IgD-negative memory B cell (primary cell): ENCODE data around the gene CD63. TPM values are rescaled to one million over a fixed set of nuclear protein-coding genes. Genes with fewer than 3 reads are reported as not detected.

ENCODE experiments used
- H3K27ac Mint-ChIP-seq, 3 donors: one replicate each; pipeline ENCODE4 v1.8.0; 2020 to 2022; ENCODE audit warnings: mild to moderate bottlenecking in 3 of 3, mixed read lengths in 3 of 3, moderate library complexity in 1 of 3
- H3K27me3 Mint-ChIP-seq: one replicate; pipeline ENCODE4 v1.8.0; 2021; ENCODE audit warnings: mixed read lengths
- H3K36me3 Mint-ChIP-seq: one replicate; pipeline ENCODE4 v1.8.0; 2020; ENCODE audit warnings: mild to moderate bottlenecking, mixed read lengths
- H3K4me1 Mint-ChIP-seq, 3 donors: one replicate each; pipeline ENCODE4 v1.8.0; 2020 to 2022; ENCODE audit warnings: mixed read lengths in 3 of 3, mild to moderate bottlenecking in 1 of 3
- H3K4me3 Mint-ChIP-seq, 4 donors: one replicate each; pipeline ENCODE4 v1.8.0; 2020 to 2022; ENCODE audit warnings: mild to moderate bottlenecking in 4 of 4, mixed read lengths in 4 of 4, moderate library complexity in 3 of 4
- H3K9me3 Mint-ChIP-seq, 3 donors: one replicate each; pipeline ENCODE4 v1.8.0; 2020 to 2021; ENCODE audit warnings: mixed read lengths in 3 of 3, mild to moderate bottlenecking in 1 of 3
- polyA plus RNA-seq: library from polyadenylated mRNA; unstranded; fragments of 300-500 nt; fragmentation: Illumina TruSeq; gene quantifications from one replicate; pipeline ENCODE4 v1.2.3, GENCODE V29; 2021

Gene CD63
- polyA plus RNA-seq, 1 donor from 2014 or later = 171 TPM

DNA sequence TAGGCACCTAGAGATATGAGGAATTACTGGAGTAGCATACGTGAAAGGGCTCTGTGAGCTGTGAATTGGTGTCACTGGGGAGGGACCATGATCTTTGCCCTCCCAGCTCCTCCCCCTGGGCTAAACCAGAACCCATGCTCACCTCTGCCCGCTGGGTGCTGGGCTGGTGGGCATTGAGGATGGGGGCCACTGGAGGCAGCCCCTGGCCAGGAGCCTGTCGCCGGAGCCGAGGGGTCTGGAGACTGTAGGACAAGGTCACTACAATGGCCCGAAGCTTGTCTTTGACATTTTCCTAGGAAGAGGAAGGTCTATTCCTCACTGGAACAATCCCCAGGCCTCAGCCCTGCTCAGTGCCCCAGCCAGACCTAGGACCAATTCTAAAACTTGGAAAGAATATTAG is 32.7 kb downstream of the CD63 start:
- no peaks in the 10 kb centered on the region for H3K9me3 Mint-ChIP-seq
- H3K4me1 Mint-ChIP-seq = no peaks in the 10 kb centered on the region
- no peak overlapping the region for H3K27ac Mint-ChIP-seq
- H3K27me3 Mint-ChIP-seq = peaks cover 2% of the 10 kb centered on the region
- H3K4me3 Mint-ChIP-seq = no peak overlapping the region
- H3K36me3 Mint-ChIP-seq = no peaks in the 10 kb centered on the region

DNA sequence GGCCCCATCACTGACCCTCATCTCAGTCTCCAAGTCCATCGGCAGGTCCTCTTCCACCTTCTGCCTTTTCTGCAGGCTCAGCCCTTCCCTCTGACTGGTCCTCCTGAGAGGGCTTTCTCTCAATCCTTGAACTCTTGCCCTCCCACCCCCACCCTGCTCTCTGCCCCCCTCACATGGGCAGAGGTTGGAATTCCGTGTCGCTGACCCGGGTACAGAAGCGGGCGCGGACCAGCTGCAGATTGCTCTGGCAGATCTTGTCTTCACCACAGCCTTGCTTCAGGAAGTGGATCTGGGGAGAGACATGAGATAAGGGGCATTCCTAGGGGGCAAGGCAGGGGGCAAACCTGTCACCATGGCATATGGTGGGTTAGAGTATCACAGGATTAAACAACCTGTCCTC is 33.5 kb downstream of the CD63 start:
- H3K9me3 Mint-ChIP-seq = no peaks in the 10 kb centered on the region
- no peak overlapping the region for H3K4me3 Mint-ChIP-seq
- H3K4me1 Mint-ChIP-seq = no peaks in the 10 kb centered on the region
- H3K27me3 Mint-ChIP-seq = peaks cover 2% of the 10 kb centered on the region
- H3K36me3 Mint-ChIP-seq = no peaks in the 10 kb centered on the region
- no peak overlapping the region for H3K27ac Mint-ChIP-seq

DNA sequence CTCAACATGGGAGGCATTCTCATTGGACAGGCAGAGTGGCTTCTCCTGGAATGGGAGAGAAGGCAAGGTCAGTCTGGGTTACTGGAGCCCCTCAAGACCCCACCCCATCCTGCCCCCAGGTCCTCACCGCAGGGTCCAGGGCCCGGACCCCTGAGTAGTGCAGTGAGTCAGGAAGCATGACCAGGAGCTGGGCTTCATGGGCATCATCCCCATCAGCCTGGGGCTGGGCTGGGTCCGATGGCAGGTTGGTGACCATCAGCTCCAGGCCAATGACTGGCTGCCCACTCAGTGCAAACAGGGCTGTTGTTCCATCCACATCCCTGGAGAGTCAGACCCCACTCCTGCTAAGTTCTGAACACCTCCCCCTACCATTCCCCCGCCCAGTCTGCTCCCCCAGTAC is 34.2 kb downstream of the CD63 start:
- H3K27me3 Mint-ChIP-seq = no peaks in the 10 kb centered on the region
- H3K4me3 Mint-ChIP-seq = no peak overlapping the region
- no peak overlapping the region for H3K27ac Mint-ChIP-seq
- no peaks in the 10 kb centered on the region for H3K4me1 Mint-ChIP-seq
- no peaks in the 10 kb centered on the region for H3K9me3 Mint-ChIP-seq
- no peaks in the 10 kb centered on the region for H3K36me3 Mint-ChIP-seq

DNA sequence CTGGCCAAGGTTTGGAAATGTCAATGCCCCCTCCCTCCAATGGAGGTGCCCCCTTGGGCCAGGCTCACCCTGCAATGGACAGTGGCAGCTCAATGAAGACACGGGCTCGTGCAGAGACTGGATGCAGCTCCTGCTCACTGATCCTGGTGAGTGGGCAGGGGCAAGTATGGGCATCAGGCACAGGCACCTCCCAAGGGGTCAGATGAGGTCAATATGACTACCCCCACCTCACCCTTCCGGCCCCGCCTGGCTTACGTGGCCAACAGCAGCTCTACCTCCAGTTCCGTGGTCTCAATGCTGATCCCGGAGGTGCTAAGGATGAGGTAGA is 34.7 kb downstream of the CD63 start:
- Mint-ChIP-seq H3K27ac (no peak overlapping the region), H3K9me3 (no peaks in the 10 kb centered on the region), H3K4me3 (no peak overlapping the region), H3K36me3 (no peaks in the 10 kb centered on the region), H3K27me3 (no peaks in the 10 kb centered on the region), H3K4me1 (no peaks in the 10 kb centered on the region)

DNA sequence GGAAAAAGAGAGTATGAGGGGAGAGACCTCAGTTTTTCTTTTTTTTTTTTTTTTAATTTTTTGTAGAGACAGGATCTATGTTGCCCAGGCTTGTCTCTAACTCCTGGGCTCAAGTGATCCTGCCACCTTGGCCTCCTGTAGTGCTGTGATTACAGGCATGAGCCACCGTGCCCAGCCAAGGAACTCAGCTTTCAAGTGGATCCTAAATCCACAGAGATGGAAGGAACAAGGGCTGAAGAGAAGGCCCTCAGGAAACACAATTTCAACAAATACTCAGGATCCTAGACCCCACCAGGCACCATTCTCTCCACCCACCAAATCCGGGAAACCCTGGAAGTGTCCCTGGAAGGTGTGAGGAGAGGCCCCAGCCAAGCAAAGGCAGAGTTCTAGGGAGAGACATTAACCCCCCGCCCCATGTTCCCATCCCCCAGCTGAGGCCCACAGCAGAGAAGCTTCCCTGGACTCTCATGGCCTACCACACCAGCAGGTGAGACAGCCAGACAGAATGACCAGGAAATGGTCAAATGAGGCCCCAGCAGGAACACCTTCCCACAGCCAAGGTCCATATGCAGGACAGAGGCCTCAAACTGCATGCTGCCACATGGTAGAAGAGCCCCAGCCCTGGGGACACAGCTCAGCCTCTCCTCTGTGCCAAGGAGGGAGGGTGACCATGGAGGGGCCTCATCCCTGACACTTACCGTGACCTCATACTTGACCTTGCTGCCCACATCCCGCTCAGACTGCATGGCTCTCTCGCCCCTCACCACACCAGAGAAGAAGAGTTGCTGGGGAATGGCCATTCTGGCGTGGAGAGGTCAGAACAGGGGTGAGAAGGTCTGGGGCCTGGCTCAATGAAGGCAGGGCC is 35.3 kb downstream of the CD63 start:
- Mint-ChIP-seq H3K9me3 (no peaks in the 10 kb centered on the region), H3K27ac (no peak overlapping the region), H3K27me3 (no peaks in the 10 kb centered on the region), H3K36me3 (no peaks in the 10 kb centered on the region), H3K4me3 (no peak overlapping the region), H3K4me1 (no peaks in the 10 kb centered on the region)

DNA sequence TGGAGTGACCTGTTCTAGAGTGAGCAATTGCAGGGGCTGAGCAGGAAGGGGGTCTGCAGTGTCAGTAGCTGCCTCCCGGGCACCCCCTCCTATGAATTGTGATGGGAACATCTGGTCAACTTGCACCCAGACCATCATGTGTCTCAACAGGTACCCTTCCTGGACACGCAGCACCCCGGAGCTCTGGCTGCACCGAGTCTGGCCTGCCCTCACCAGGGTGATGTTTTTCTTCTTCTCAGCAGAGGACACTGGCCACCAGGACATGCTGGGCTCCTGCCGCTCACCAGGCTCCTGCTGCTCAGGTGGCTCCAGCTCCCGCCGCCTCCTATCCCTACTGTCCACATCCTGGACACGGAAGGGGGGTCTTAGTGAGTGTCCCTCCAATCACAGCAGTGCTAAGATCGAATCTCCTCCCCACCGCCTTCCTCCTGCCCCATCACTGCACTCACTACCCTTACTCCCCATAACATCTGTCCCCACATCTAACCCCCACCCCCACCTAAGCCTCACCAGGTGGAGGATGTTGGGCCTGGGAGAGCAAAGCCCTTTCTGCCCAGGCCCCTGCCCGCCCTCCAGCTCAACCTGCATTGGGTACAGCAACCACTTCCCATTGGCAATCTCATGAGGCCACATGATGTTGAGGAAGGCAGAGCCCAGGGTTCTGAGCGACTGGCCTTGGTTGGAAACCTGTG is 36.0 kb downstream of the CD63 start:
- no peaks in the 10 kb centered on the region for H3K9me3 Mint-ChIP-seq
- H3K36me3 Mint-ChIP-seq = no peaks in the 10 kb centered on the region
- H3K27me3 Mint-ChIP-seq = peaks cover 1% of the 10 kb centered on the region
- H3K4me1 Mint-ChIP-seq = no peaks in the 10 kb centered on the region
- H3K27ac Mint-ChIP-seq = no peak overlapping the region
- H3K4me3 Mint-ChIP-seq = no peak overlapping the region

DNA sequence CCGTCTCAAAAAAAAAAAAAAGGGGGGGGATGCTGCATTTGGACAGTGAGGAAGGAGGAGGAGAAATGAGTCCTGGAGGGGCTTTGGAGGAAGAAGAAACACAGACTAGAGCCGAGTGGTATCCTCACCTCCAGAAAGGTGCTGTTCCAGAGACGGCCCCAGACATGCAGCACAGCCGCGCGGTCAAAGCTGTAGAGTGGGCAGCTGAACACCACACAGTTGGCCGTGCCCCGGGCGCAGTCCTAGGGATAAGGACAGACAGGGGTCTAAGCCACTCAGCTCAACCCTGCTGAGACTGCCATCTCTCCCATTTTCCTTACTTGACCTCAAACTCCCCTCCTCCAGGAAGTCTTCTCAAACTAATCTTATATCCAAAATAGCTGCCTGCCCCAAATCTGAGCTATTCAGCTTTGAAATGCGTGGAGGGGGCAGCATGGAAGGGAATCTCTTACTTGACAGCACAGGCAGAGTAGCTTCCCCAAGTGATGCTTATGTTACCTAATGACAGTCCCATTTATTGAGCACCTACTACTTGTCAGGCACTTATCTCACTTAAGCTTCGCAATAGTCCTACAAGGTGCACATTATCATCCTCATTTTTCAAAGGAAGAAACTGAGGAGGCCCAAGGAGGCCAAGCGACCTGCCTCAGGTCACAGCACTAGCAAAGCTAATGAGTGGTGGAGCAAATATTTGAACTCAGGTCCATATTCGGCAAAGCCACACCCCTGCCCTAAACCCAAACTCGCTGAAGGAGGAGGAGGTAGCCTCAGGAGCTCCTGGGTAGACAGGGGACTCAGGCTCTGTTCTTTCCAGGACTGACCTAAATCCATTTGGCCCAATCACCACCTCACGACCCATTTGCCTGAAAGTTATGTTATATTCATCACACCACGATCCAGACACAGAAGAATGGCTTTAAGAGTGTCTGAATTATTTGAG is 39.8 kb downstream of the CD63 start:
- no peak overlapping the region for H3K27ac Mint-ChIP-seq
- no peak overlapping the region for H3K4me3 Mint-ChIP-seq
- H3K4me1 Mint-ChIP-seq = peaks cover 0 to 3% (median 2%) of the 10 kb centered on the region in 3 donors
- H3K36me3 Mint-ChIP-seq = no peaks in the 10 kb centered on the region
- H3K9me3 Mint-ChIP-seq = no peaks in the 10 kb centered on the region
- peaks cover 3% of the 10 kb centered on the region for H3K27me3 Mint-ChIP-seq

DNA sequence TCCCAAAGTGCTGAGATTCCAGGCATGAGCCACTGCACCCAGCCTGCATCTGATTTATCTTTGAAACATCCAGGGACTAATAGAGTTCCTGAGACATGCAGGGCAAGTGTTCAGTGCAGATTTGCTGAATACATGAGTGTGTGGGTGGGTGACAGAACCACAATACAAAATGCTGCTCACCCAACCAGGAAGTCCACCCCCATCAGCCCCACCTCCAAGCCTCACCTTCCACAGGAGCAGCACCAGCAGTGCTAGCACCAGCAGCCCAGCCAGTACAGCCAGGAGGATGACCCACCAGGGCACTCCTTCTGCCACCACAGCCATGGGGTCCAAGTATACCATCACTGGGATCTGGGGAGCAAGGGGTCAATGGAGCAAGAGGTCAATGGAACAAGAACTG is 41.1 kb downstream of the CD63 start:
- Mint-ChIP-seq H3K36me3 (no peaks in the 10 kb centered on the region), H3K27me3 (peaks cover 3% of the 10 kb centered on the region), H3K27ac (no peak overlapping the region), H3K4me1 (peaks cover 5 to 8% (median 6%) of the 10 kb centered on the region in 3 donors), H3K9me3 (no peaks in the 10 kb centered on the region), H3K4me3 (no peak overlapping the region)

DNA sequence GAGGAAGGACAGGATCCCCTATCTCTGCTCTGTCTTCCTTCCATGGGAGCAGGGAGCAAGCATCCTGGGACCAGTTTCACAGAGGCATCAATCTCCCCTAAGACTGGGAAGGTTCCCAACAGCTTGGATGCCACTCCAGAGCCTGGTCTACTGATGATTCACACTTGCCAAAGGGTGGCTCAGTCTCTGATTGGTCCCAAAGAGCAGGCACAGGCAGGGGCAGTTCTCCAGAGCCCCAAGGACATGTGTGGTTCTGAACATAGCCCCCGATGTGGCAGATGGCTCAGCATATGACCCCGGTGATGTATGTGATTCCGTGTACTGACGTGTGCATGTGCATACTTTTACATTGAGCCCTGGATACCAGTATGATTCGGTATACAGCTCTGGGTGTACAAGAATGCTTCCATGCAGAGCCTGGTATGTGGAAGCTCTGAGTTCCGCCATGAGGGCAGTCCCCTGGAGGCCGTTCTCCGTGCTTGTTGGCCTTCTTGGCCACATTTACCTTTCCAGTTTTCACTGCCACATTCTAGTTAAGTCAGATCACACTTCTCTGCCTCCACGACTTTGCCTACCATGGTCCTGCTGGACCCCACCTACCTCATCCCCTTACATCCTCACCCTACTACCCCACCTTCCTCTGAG is 42.3 kb downstream of the CD63 start:
- H3K27ac Mint-ChIP-seq = no peak overlapping the region
- H3K4me1 Mint-ChIP-seq = peaks cover 13 to 14% (median 13%) of the 10 kb centered on the region in 3 donors
- H3K4me3 Mint-ChIP-seq = peak overlapping the region in 1 of 4 donors; percentile 23
- H3K9me3 Mint-ChIP-seq = no peaks in the 10 kb centered on the region
- no peaks in the 10 kb centered on the region for H3K36me3 Mint-ChIP-seq
- peaks cover 9% of the 10 kb centered on the region for H3K27me3 Mint-ChIP-seq

DNA sequence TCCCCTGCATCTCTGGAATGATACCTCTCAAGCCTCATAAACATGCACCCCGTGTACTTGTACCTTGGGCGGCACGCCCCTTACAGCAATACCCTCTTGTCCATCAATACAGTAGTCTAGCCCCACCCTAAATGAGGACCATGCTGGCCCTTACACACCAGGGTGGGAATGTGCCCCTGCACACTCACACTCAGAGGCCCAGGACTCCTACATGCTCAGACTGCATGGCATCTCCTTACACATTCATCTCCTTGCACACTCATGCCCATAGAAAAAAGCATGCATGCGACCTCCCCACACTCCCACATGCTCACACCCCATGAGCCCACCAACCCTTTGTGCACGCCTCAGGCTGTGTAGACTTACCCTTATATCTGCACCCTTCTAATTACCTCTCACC is 43.1 kb downstream of the CD63 start:
- Mint-ChIP-seq H3K27ac (no peak overlapping the region), H3K36me3 (no peaks in the 10 kb centered on the region), H3K4me3 (no peak overlapping the region), H3K27me3 (peaks cover 9% of the 10 kb centered on the region), H3K9me3 (no peaks in the 10 kb centered on the region), H3K4me1 (peaks cover 16 to 20% (median 19%) of the 10 kb centered on the region in 3 donors)

DNA sequence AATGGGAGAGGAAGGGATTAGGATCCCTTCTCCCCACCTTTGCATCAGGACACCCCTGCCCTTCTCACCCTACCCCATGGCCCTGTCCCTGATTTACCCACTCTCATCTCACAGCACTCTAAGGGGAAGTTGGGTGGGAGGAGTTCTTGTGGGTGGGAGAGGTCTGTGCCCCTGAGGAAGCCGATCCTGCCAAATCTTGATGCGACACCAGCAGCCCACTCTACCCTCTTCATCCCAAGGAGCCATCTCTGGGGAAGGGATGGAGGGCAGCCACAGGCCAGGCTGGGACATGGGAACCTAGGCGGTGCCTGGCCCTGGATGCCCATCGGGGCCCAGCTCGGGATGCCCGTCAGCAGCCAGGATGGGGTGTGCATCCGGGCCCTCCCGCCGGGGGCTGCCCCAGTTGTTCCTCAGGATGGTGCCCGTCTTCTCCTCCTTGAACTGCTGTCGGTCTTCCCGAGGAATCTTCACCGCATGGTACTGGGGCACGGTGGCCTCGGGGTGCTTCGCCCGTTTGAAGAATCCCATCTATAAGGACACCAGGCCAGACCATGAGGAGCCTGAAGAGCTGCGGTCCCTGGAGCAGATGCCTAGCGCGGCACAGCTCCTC is 43.9 kb downstream of the CD63 start:
- Mint-ChIP-seq H3K4me3 (no peak overlapping the region), H3K27ac (no peak overlapping the region), H3K4me1 (peaks cover 19 to 20% (median 19%) of the 10 kb centered on the region in 3 donors)

DNA sequence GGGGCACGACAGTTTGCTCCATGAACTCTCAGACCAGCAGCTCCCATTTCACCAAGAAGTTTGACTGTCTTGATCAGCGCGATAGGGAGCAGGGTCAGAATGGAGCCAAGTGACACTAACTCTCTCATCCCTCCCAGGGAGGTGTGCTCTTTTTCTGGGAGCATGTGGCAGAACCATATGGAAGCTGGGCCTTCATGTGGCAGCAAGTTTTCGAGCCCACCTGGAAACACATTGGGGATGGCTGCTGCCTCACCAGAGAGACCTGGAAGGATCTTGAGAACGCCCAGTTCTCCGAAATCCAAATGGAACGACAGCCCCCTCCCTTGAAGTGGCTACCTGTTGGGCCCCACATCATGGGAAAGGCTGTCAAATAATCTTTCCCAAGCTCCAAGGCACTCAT is 45.1 kb downstream of the CD63 start:
- Mint-ChIP-seq H3K4me3 (no peak overlapping the region), H3K9me3 (no peaks in the 10 kb centered on the region), H3K27me3 (peaks cover 11% of the 10 kb centered on the region), H3K4me1 (peaks cover 19 to 20% (median 19%) of the 10 kb centered on the region in 3 donors), H3K36me3 (no peaks in the 10 kb centered on the region), H3K27ac (peak overlapping the region in 1 of 3 donors; percentile 64)

More for the DNA sequence above, 43.9 kb downstream of the CD63 start:
- peaks cover 11% of the 10 kb centered on the region for H3K27me3 Mint-ChIP-seq
- H3K9me3 Mint-ChIP-seq = no peaks in the 10 kb centered on the region
- H3K36me3 Mint-ChIP-seq = no peaks in the 10 kb centered on the region

DNA sequence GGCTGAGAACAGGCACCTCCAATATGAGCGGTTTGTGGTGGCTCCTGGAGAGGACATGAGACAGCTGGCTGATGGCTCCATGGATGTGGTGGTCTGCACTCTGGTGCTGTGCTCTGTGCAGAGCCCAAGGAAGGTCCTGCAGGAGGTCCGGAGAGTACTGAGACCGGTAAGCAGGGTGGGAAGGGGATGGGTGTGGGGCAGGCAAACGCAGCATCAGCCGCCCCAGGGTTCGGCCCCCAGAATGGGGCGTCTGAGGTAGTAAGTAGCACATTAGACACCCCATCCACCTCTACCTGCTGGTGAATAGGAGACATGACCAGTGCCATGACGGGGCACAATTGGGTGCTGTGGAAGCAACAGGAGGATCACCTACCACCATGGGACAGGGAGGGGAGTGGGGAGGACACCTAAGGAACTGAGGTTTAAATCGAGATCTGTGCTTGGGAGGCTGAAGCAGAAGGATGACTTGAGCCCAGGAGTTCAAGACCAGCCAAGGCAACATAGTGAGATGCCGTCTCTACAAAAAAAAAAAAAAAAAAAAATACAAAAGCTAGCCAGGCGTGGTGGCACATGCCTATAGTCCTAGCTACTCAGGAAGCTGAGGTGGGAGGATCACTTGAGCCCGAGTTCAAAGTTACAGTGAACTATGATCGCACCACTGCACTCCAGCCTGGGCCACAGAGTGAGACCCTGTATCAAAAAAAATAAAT is 46.6 kb downstream of the CD63 start:
- H3K4me3 Mint-ChIP-seq = peak overlapping the region; percentile 15 to 78 (median 49)
- H3K4me1 Mint-ChIP-seq = peaks cover 19 to 20% (median 19%) of the 10 kb centered on the region in 3 donors
- no peaks in the 10 kb centered on the region for H3K9me3 Mint-ChIP-seq
- H3K36me3 Mint-ChIP-seq = no peaks in the 10 kb centered on the region
- no peak overlapping the region for H3K27ac Mint-ChIP-seq
- H3K27me3 Mint-ChIP-seq = peaks cover 7% of the 10 kb centered on the region
